Embryonic facial prominence (tissue), 1 donor: ENCODE measurements around the gene RTBDN.

ENCODE experiments used
- DNase-seq: peaks from one replicate; pipeline ENCODE4 v3.0.0-alpha.2; 2016; ENCODE audit errors: extremely low spot score

The RTBDN gene

DNA sequence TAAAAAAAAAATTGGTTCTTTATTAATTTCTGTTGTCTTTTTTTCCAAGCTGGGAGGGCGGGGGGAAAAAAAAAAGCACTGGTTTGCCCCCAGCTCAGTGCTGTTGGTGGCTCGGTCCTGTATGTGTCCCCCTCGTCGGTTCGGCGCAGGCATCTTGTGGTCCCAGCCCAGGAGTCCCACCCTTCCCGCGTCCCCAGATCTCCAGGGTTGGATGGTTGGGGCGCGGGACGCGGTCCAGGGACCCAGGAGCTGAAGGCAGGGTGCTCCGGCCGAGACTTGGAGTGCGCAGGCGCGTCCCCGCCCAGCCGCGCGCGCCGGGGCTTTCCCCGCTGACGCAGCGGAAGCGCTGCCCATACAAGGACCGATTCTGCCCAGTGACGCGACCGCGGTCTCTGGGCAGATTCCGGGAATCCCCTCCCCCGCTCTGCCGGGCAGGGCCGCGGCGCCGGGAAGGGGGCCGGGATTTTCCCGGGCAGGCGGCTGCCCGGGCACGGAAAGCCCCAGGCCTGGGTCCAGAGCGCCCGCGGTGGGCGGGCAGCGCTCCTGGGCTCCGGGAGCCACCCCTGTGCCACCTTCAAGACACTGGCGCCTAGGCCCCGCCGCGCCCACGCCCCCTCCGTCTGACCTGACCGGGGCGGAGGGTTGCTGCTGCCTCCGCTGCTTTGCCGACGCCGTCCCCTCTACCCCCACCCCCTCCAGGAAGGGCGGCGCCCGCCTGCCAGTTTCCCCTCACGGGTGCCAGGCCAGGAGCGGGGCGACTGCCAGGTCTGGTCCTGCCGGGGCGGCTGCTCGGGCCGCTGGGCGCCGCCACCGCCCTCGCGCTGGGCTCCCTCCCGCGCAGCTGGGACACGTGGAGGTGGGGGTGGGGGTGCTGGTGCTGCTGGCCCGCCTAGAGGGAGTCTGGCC is 40.8 kb downstream of the RTBDN start:
- peak; percentile 86 for DNase-seq

DNA sequence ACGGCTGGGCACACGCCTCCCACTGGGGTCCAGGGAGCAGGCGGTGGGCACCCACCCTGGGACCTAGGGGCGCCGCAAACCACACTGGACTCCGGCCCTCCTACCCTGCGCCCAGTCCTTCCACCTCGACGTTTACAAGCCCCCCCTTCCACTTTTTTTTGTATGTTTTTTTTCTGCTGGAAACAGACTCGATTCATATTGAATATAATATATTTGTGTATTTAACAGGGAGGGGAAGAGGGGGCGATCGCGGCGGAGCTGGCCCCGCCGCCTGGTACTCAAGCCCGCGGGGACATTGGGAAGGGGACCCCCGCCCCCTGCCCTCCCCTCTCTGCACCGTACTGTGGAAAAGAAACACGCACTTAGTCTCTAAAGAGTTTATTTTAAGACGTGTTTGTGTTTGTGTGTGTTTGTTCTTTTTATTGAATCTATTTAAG is 41.5 kb downstream of the RTBDN start:
- DNase-seq: no peak

DNA sequence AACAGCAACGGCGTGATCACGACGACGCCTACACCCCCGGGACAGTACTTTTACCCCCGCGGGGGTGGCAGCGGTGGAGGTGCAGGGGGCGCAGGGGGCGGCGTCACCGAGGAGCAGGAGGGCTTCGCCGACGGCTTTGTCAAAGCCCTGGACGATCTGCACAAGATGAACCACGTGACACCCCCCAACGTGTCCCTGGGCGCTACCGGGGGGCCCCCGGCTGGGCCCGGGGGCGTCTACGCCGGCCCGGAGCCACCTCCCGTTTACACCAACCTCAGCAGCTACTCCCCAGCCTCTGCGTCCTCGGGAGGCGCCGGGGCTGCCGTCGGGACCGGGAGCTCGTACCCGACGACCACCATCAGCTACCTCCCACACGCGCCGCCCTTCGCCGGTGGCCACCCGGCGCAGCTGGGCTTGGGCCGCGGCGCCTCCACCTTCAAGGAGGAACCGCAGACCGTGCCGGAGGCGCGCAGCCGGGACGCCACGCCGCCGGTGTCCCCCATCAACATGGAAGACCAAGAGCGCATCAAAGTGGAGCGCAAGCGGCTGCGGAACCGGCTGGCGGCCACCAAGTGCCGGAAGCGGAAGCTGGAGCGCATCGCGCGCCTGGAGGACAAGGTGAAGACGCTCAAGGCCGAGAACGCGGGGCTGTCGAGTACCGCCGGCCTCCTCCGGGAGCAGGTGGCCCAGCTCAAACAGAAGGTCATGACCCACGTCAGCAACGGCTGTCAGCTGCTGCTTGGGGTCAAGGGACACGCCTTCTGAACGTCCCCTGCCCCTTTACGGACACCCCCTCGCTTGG is 42.1 kb downstream of the RTBDN start:
- no peak for DNase-seq

DNA sequence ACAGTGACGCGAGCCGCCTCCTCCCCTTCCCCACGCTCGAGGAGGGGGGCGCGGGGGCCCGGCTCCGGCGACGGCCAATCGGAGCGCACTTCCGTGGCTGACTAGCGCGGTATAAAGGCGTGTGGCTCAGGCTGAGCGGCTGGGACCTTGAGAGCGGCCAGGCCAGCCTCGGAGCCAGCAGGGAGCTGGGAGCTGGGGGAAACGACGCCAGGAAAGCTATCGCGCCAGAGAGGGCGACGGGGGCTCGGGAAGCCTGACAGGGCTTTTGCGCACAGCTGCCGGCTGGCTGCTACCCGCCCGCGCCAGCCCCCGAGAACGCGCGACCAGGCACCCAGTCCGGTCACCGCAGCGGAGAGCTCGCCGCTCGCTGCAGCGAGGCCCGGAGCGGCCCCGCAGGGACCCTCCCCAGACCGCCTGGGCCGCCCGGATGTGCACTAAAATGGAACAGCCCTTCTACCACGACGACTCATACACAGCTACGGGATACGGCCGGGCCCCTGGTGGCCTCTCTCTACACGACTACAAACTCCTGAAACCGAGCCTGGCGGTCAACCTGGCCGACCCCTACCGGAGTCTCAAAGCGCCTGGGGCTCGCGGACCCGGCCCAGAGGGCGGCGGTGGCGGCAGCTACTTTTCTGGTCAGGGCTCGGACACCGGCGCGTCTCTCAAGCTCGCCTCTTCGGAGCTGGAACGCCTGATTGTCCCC is 42.9 kb downstream of the RTBDN start, which contains the start of gene JUNB:
TSS of gene JUNB (plus strand) at position 142 of the 706 bp plus-strand sequence. CDS start at position 428, 286 bp downstream.
- DNase-seq: peak; percentile 89

DNA sequence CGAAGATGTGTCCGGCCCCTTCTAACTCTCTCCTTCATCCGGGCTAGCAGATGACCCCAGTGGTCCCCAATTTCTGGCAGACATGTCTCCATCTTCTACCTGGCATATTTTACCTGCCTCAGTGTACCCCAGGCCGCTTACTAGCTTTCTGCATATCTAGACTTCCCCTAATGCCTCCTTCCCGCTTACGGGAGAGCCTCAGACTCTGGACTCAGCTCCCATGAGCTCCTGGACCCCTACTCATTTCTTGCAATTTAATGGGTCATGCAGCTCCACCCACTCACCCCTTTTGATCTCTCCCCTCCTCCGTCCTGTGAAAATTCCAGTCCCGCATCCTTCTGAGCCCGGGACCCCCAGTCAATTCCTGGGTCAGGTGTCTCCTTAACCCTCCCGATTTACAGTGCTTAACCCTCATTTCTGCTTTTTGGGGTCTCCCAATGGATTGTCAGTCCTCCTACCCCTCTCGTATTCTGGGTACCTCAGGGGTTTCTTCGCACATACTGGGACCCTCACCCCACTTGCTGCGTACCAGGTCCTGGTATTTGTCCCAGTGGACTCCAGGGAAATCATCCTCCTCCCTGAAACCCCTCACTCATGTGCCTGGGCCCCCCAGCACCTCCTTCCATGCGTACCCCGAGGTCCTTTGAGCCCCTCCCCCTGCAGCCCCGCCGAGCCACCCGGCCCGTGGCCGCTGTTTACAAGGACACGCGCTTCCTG is 43.6 kb downstream of the RTBDN start:
- no peak for DNase-seq

DNA sequence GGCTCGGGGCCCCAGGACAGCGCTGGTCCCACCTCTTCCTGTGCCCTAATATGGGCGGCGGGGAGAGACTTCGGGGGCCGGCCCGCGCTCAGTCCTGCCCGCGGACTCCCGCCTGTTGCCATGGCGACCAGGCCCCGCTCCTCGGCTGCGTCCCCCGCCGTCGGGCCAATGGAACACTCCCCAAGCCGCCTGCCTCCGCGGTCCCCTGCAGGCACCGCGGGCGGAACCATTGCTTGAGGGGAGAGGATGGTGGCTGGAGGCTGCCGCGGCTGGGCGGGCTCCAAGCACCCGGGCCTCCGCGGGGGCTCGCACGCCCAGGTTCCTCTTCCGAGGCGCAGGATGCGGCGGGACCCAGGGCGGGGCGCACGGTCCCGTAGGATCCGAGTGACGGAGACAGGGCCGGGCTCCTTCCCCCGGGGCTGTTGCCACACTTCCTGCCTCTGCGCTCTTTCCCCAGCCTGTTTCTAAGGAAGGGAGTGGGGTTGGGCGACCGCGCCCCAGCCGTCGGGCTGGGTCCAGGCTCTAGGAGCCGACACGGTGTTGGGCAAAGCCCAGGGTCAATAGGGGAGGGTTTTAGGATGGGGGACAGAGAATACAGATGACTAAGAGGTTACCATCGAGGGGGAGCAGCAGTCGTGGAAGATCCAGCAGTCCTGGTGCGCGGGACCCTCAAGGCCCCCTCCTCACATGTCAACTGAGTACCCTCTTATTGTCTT is 44.3 kb downstream of the RTBDN start:
- peak; percentile 75 for DNase-seq

DNA sequence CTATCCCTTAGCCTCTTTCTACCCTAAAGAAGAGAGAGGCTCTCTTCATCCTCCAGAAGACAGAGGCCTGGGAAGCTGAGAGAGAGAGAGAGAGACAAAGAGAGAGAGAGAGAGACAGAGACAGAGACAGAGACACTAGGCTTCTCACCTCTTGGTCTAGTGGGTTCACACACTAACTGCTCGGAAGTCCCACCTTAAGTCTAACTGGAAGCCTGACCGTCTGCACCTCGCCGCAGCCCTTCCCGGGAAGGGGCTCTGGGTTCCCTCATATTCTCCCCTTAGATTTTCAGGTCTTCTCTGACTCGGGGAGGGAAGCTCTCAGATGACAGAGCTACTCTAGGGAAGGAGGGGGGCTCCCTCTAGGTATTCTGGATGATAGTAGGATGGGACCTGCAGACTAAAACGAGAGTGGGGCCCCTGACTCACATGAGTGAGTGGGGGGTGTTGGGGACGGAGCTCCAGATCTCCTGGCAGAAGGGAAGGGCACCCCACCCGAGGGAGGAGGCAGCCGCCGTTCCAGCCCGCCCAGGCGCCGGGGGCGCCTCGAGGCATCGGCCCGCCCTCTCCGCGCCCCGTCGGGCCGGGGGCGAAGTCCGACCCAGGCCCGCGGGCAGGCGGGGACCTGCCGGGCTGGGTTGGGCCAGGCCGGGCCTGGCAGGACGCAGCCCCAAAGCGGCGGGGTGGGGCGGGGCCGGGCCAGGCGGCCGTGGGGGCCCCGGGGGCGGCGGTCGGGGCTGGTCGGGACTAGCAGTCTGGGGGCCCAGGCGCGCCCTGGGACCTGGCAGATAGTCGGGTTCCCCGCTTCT is 45.1 kb downstream of the RTBDN start:
- no peak for DNase-seq

DNA sequence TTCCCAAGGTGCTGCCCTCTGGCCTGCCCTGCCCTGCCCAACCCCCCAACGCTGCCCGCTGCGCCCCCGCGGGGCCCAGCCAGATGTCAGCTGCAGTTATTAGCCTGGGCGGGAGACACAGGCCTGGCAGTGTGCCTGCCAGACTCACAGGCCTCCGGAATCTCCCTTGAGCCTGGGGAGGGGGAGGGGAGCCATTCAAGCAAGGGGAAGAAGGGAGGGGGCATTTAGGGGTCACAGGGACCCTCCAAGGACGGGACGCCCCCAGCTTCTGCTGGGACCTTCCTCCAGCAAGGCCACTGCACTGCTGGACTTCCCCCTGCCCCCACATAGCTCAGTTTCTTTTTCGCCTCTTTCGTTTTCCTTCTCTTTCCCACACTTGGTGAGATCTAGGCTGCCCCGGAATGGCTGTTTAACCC is 45.7 kb downstream of the RTBDN start:
- no peak for DNase-seq

DNA sequence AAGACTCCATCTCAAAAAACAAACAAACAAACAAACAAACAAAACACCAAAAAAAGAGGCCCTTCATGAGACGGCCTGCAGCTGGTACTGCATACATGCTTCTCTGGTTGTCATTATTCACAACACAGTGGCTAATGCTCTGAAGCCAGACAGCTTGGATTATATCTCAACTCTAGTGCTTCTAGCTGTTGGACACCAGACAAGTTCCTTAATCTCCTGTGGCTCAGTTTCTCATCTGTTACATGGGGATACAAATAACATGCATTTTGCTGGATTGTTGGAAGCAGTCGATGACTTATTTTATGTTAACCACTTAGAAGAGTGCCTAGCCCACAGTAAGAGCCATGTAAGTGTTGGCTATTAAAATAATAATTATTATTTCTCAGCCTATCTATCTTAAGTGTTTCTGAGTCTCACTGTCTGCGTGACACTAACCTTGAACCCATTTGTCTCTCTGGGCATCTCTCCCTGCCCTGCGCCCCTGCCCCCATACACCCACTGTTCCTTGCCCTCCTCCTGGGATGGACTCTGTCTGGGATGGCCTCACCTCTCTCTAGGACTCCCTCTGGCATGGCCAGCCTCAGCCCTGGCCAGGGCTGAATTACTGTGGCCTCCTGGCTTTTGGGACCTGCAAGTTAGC is 46.2 kb downstream of the RTBDN start:
- no peak for DNase-seq

DNA sequence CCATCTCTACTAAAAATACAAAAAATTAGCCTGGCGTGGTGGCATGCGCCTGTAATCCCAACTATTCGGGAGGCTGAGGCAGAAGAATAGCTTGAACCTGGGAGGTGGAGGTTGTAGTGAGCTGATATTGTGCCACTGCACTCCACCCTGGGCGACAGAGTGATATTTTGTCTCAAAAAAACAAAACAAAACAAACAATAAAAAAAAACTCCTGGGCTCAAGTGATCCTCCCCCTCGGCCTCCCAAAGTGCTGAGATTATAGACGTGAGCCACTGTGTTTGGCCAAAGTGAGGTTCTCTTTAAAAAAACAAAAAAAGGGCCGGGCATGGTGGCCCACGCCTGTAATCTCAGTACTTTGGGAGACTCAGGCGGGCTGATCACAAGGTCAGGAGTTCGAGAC is 46.9 kb downstream of the RTBDN start:
- no peak for DNase-seq

DNA sequence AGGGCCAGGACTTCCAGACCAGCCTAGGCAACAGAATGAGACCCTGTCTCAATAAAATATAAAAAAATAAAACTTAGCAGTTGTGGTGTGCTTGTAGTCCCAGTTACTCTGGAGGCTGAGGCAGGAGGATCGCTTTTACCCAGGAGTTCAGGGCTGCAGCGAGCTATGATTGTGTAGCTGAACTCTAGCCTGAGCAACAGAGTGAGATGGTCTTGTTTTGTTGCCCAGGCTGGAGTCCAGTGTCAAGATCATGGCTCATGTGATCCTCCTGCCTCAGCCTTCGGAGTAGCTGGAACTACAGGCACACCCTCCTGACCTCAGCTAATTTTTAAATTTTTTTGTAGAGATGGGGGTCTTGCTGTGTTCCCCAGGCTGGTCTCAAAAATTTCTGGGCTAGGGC is 47.4 kb downstream of the RTBDN start:
- no peak for DNase-seq

DNA sequence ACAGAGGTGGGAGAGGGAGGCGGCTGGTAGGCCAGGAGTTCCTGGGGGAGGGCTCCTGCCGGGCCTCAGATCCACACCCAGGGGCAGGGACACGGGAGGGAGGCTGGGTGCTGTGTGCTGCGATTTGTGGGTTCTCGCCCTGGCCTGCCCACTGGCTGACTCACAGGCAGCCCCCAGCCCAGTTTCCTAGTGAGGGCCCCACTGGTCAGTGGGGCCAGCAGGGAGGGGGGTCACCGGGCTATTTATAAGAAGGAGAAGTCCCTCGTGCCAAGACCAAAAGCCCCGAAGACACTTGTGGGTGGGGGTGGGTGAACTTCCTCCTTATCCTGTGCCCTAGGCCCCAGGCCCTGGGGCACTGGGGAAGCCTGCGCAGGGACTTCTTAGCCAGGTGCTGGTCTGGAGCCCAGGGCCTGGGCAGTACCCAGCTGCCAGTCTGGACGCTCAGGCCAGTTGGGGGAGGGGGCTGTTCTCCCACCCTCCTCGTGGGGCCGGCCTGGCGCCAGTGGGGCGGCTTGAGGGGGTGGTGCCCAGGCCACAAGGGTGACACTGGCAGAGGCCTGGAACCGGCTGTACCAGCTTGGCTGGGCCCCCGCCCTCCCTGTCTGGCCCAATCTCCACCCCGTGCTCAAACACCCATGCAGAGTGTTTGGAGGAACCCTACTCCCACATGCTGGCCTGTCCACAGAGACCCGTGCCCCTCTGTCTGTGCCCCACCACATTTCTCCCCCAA is 48.1 kb downstream of the RTBDN start:
- DNase-seq: no peak

DNA sequence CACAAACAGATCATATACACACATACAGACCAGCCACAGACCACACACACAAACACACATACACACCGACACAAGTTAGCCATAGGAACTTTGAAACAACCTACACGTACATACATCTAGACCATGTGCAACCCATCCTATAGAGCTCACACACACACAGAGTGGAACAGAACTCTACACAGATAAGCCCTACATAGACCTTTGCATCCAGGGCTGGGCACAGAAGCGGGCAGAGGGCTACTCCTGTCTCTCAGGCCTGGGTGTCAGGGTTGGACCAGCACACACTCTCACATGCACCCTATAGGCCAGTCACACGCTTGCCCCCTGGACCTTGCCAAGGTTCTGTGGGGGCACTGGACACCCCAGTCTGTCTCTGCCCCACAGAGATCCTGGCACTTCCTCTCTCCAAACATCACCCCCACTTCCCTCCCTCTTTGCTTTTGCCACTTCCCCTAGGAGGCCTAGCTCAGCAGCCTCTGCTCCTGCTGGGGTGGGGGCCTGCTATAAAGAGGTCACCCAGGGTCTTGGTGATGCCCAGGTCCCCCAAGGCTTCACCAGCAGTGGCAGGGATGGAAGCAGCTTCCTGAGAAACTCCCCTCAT is 48.8 kb downstream of the RTBDN start:
- DNase-seq: no peak

DNA sequence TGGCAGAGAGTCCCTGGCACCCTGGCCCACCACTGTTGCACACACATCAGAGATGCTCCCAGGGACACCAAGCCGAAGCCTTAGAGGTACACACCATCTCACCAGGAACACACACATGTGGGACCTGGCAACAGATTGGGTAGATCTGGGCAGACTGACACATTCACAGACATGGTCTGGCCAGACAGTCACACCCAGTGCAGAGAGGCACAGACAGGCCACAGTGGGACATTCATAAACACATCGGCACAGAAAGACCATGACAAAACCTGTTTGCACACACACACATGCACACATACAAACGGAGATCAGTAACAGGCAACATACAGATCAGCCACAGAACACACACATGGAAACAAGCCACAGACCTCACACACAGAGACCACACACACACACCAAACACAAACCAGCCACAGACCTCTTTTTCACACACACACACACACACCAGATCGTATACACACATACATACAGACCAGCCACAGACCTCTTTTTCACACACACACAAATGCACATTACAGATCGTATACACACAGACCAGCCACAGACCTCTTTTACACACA is 49.4 kb downstream of the RTBDN start:
- no peak for DNase-seq

DNA sequence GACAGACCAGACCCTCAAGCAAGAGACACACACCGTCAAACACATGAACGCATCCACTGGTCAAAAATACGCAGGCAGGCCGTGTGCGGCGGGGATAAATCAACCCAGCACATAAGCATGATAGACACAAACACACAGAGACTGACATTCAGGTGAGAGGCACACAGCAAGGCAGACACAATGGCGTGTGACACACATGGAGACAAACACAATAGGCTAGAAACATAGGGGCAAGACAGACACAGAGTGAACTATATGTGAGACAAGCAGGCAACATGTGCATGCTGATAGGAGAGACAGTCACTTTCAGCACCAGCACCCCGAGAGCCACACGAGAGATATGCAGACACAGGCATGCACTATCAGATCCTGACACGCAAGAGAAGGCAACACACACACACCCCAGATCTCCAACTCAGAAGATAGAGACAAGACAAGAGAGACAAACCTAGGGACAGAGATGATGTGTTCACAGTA is 49.9 kb downstream of the RTBDN start:
- no peak for DNase-seq

DNA sequence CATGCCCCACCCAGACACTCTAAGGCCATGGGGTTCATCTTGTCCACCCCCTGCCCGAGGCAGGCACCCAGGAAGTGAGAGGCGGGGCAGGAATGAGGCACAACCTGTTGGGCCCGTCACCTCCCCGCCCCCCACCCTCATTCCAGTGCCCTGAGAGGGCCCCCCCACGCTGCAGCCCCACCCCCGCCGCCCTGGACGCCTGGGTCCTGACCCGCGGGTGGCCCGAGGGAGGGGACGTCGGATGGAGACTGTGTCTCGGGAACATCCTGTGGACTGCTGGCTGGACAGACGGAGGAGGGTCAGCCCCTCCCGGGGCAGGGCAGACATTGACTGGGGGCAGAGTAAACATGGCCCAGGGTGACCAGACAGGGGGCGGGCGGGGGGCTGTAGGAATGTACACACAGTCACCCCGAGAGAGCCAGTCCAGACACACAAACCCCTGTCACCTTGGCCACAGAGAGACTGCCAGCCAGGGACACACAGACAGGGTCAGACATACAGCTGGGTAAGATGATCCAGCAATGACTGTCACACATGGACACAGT is 50.5 kb downstream of the RTBDN start:
- no peak for DNase-seq

DNA sequence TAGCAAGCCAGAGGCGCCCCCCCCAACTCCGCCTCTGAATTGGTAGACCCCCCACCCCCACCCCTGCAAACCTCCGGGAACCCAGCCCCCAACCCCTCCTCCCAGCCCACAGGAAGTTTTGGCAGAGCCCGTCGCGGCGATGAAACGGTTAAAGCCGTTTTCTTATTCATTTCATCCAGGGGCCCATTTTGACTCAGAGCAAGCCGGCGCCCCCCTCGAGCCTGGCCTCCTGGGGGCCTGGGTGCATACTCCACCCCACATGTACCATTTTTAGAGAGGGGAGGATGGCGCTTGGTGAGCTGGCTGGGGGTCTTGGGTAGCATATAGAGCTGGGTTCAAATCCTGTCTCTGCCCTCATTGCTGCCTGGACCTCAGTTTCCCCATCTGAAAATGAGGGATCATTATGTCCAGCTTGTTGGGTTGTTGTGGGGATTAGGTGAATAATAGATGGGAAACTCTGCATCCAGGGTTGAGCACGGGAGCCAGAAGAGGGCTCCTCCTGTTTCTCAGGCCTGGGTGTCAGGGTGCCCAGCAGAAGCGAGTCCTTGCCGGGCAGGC is 51.0 kb downstream of the RTBDN start:
- no peak for DNase-seq
